GM12878 (cell line): ENCODE data around the gene OTOGL. TPM values are rescaled to one million over a fixed set of nuclear protein-coding genes. Genes with fewer than 3 reads are reported as not detected.

Experiments
- ATAC-seq: fragments of 200-7000 bp; cut with Tn5 transposase; 3 replicates; pipeline ENCODE4 v1.9.1; 2020; ENCODE audit warnings: mild to moderate bottlenecking, moderate library complexity
- BruUV-seq: library from RNA; stranded (reverse); fragments of 400-500 nt; replicated peaks from 2 replicates; lab custom pipeline; 2021; lab: Mats Ljungman, UMichigan
- CTCF ChIA-PET: fragments of 300-600 bp; sonication (Branson Sonifier 250); formaldehyde crosslinking; extraction: SDS; loops from one replicate; lab custom pipeline; 2021; ENCODE audit warnings: inconsistent platforms; lab: Yijun Ruan, JAX
- POLR2A ChIA-PET: fragments of 350-600 bp; formaldehyde crosslinking; extraction: SDS; loops from one replicate; lab custom pipeline; 2021; ENCODE audit warnings: inconsistent platforms; lab: Charles Lee
- RAD21 ChIA-PET: fragments of 300-600 bp; sonication (Branson Sonifier 250); formaldehyde crosslinking; loops from one replicate; lab custom pipeline; 2023; ENCODE audit warnings: antibody characterized with exemption; ENCODE audit not compliant: unreplicated experiment; lab: Charles Lee
- SMC1A ChIA-PET: fragments of 300-600 bp; sonication (Branson Sonifier 250); formaldehyde crosslinking; loops from one replicate; lab custom pipeline; 2023; ENCODE audit not compliant: unreplicated experiment, uncharacterized antibody; lab: Charles Lee
- DNase-seq: peaks from one replicate; pipeline ENCODE4 v3.0.0-alpha.2; 2011; ENCODE audit warnings: low read depth, low spot score
- FAIRE-seq: peaks from 3 replicates; lab custom pipeline; 2011; peaks lifted over from hg19 to GRCh38; lab: Jason Lieb, UNC
- H2AFZ ChIP-seq: 2 replicates; pipeline ENCODE4 v1.6.0; 2011; ENCODE audit warnings: low read depth, low read length, control low read depth; ENCODE audit not compliant: control insufficient read depth
- H3K27ac ChIP-seq: 2 replicates; pipeline ENCODE4 v1.5.1; 2011; ENCODE audit warnings: control low read depth; ENCODE audit not compliant: control insufficient read depth, insufficient read depth
- H3K27me3 ChIP-seq, 2 experiments: replicated peaks in 1 of 2; 2 replicates each; pipeline versions ENCODE4 v1.6.0 to v1.6.1; 2011; ENCODE audit warnings: low read length in 1 of 2; ENCODE audit not compliant: control insufficient read depth in 2 of 2, insufficient read depth in 2 of 2
- H3K36me3 ChIP-seq, 2 experiments: 2 replicates each; pipeline ENCODE4 v1.5.1; 2011; ENCODE audit warnings: low read length in 1 of 2; ENCODE audit not compliant: control insufficient read depth in 2 of 2, insufficient read depth in 2 of 2
- H3K4me1 ChIP-seq: 2 replicates; pipeline ENCODE4 v1.6.1; 2011; ENCODE audit warnings: mild to moderate bottlenecking, low read length, moderate library complexity, mixed read lengths; ENCODE audit not compliant: control insufficient read depth, insufficient read depth
- H3K4me2 ChIP-seq: 2 replicates; pipeline ENCODE4 v1.6.0; 2011; ENCODE audit warnings: control low read depth; ENCODE audit not compliant: control insufficient read depth, insufficient read depth
- H3K4me3 ChIP-seq: fragments of 200-600 bp; sonication (generic); 2 replicates; pipeline ENCODE4 v1.5.1; 2016
- H3K79me2 ChIP-seq: 2 replicates; pipeline ENCODE4 v1.6.0; 2011; ENCODE audit warnings: low read length; ENCODE audit not compliant: control insufficient read depth, insufficient read depth
- H3K9ac ChIP-seq: 2 replicates; pipeline ENCODE4 v1.8.0; 2011; ENCODE audit warnings: low read length, control low read depth, mixed read lengths; ENCODE audit not compliant: control insufficient read depth, insufficient read depth
- H3K9me3 ChIP-seq: replicated peaks from 3 replicates; pipeline ENCODE4 v1.5.1; 2011; ENCODE audit warnings: mild to moderate bottlenecking, low read length; ENCODE audit not compliant: control insufficient read depth, insufficient read depth
- H4K20me1 ChIP-seq: 2 replicates; pipeline ENCODE4 v1.6.0; 2011; ENCODE audit not compliant: control insufficient read depth, insufficient read depth
- BMI1 ChIP-seq: fragments of 450-650 bp; IDR thresholded peaks from 2 replicates; pipeline ENCODE4 v1.6.1; 2016; ENCODE audit warnings: mild to moderate bottlenecking, moderate library complexity, borderline replicate concordance
- EED ChIP-seq: sonication (generic); IDR thresholded peaks from 2 replicates; pipeline ENCODE4 v1.6.1; 2016; ENCODE audit warnings: antibody characterized with exemption, low read depth
- KDM1A ChIP-seq: fragments of 200-600 bp; sonication (generic); IDR thresholded peaks from 2 replicates; pipeline ENCODE4 v1.6.1; 2016; ENCODE audit warnings: borderline replicate concordance
- NRF1 ChIP-seq: conservative IDR thresholded peaks from 2 replicates; pipeline ENCODE4 v1.6.1; 2011; ENCODE audit warnings: mild to moderate bottlenecking, low read depth, low read length, improper control_type of control experiment
- RAD51 ChIP-seq: fragments of 450-650 bp; IDR thresholded peaks from 2 replicates; pipeline ENCODE4 v1.6.1; 2016; ENCODE audit warnings: moderate library complexity, mild to moderate bottlenecking, inconsistent platforms
- TCF7 ChIP-seq: IDR thresholded peaks from 2 replicates; pipeline ENCODE4 v1.6.1; 2014; ENCODE audit warnings: antibody characterized with exemption, borderline replicate concordance
- ZBTB40 ChIP-seq: fragments of 450-650 bp; IDR thresholded peaks from 2 replicates; pipeline ENCODE4 v1.6.1; 2016; ENCODE audit warnings: mild to moderate bottlenecking, moderate library complexity, borderline replicate concordance
- WGBS: methylation state at CpG from one replicate; pipeline ENCODE4 v1.1.6; 2016; ENCODE audit warnings: low lambda C conversion rate; ENCODE audit not compliant: insufficient replicate concordance, insufficient coverage; ENCODE audit errors: missing lambda C conversion rate; 5-methylcytosine and 5-hydroxymethylcytosine counted together
- in situ Hi-C: fragments of 300-500 bp; cut with MboI; formaldehyde crosslinking; loops from 9 replicates; pipeline ENCODE4 v1.14.3; 2018; ENCODE audit warnings: mixed read lengths
- intact Hi-C: fragments of 100-400 bp; cut with micrococcal nuclease; formaldehyde crosslinking; loops from one replicate; pipeline ENCODE4 v1.14.2; 2022; ENCODE audit not compliant: unreplicated experiment
- polyA plus RNA-seq, 11 experiments: library from polyadenylated mRNA; depleted of rRNA in 4 of 11; unstranded in 6 of 11; stranded (reverse) in 5 of 11; fragments of >200 nt; fragmentation: Nextera tagmentation in 4 of 11; fragmentation: Illumina TruSeq in 1 of 11; extraction: Ambion mirVana in 4 of 11; extraction: Trizol in 1 of 11; gene quantifications; 1 replicate in 1 of 11; 2 replicates in 10 of 11; pipeline versions ENCODE4 v1.2.1 to v1.2.3, GENCODE V29; 2011 to 2016; ENCODE audit warnings: inconsistent platforms in 2 of 11, missing spikeins in 2 of 11, low read depth in 1 of 11
- total RNA-seq, 4 experiments: library from RNA; depleted of rRNA in 3 of 4; stranded (reverse); fragments of >200 nt in 3 of 4; fragmentation: Illumina TruSeq in 1 of 4; extraction: Trizol in 1 of 4; gene quantifications; 2 replicates each; pipeline versions ENCODE4 v1.2.1 to v1.2.3, GENCODE V29; 2013 to 2021

OTOGL gene
- total and polyA plus RNA-seq, 10 of the 15 experiments (the other 5 are each of a cell fraction or from before 2014, with no cell fraction given): 0.04 to 3.7 (median 0.27) TPM

- TF ChIP-seq BMI1: no peak
These were observed 173.1 kb downstream of the OTOGL start (continued) for GRCh38 chr12:80272387-80272915.

GRCh38 chr12:80273144-80273543, 173.8 kb downstream of the OTOGL start:
- no peak for DNase-seq
- no TSS peak for BruUV-seq
- Histone ChIP-seq H3K4me3 (no peak overlapping the region), H3K27ac (no peak overlapping the region), H3K9me3 (no peaks in the 10 kb centered on the region), H3K27me3 (no peaks in the 10 kb centered on the region), H2AFZ (no peak overlapping the region), H3K4me2 (no peak overlapping the region), H4K20me1 (no peaks in the 10 kb centered on the region), H3K4me1 (no peaks in the 10 kb centered on the region), H3K36me3 (no peaks in the 10 kb centered on the region), H3K79me2 (no peaks in the 10 kb centered on the region), H3K9ac (no peak overlapping the region)
- intact Hi-C loops: loop anchor here (5.0 kb wide), 1 partner anchor 726 kb away; no protein-coding TSS in a partner anchor
- ATAC-seq: no peak
- ChIA-PET POLR2A (no interaction called here), CTCF (interaction anchor here (4.5 to 5.6 kb wide), 2 partner anchors 77 to 86 kb away, joined by 23 to 134 read pairs; no protein-coding TSS in a partner anchor), RAD21 (interaction anchor here (1.2 kb wide), 1 partner anchor 85 kb away, joined by 3 read pairs; no protein-coding TSS in a partner anchor), SMC1A (interaction anchor here (1.6 to 5.1 kb wide), 2 partner anchors 41 to 78 kb away, joined by 4 to 57 read pairs; no protein-coding TSS in a partner anchor)
- FAIRE-seq: no peak
- in situ Hi-C loops: no loop called here
- 31% methylated on average over 1 of the region's 1 CpG for WGBS
- TF ChIP-seq TCF7: no peak
- TF ChIP-seq NRF1: no peak
- no peak for TF ChIP-seq EED
- no peak for TF ChIP-seq KDM1A
- TF ChIP-seq ZBTB40: no peak
- no peak for TF ChIP-seq BMI1
- no peak for TF ChIP-seq RAD51
